ACC112 (cell line): Measurements from ENCODE around the gene PRG3.

Experiments
- H2AFZ ChIP-seq: fragments of 200-600 bp; sonication (generic); one replicate; pipeline ENCODE4 v1.6.0; 2017; ENCODE audit warnings: antibody characterized with exemption, low read length; ENCODE audit not compliant: unreplicated experiment
- H3K27ac ChIP-seq: fragments of 200-600 bp; sonication (generic); 2 replicates; pipeline ENCODE4 v1.5.1; 2014; ENCODE audit warnings: low read depth, mild to moderate bottlenecking, antibody characterized with exemption, low read length, moderate library complexity
- H3K27me3 ChIP-seq: fragments of 200-600 bp; sonication (generic); 2 replicates; pipeline ENCODE4 v1.6.1; 2014; ENCODE audit warnings: mild to moderate bottlenecking, antibody characterized with exemption, low read length, moderate library complexity, mixed read lengths; ENCODE audit not compliant: insufficient read depth
- H3K36me3 ChIP-seq: fragments of 200-600 bp; sonication (generic); 2 replicates; pipeline ENCODE4 v1.6.1; 2016; ENCODE audit warnings: mild to moderate bottlenecking, antibody characterized with exemption, low read length, moderate library complexity, mixed read lengths; ENCODE audit not compliant: insufficient read depth
- H3K4me1 ChIP-seq: fragments of 200-600 bp; sonication (generic); one replicate; pipeline ENCODE4 v1.6.1; 2016; ENCODE audit warnings: low read length, mixed read lengths; ENCODE audit not compliant: insufficient read depth, unreplicated experiment, control insufficient read depth
- H3K4me3 ChIP-seq: fragments of 200-600 bp; sonication (generic); 2 replicates; pipeline ENCODE4 v1.5.1; 2014; ENCODE audit warnings: mild to moderate bottlenecking, low read depth, low read length
- H3K79me2 ChIP-seq: fragments of 200-600 bp; sonication (generic); one replicate; pipeline ENCODE4 v1.6.0; 2016; ENCODE audit warnings: low read length; ENCODE audit not compliant: control insufficient read depth, unreplicated experiment, insufficient read depth

PRG3 gene

GRCh38 chr11:57348636-57349313 is 32.2 kb downstream of the PRG3 start:
- no peak overlapping the region for H3K4me3 ChIP-seq
- H3K27ac ChIP-seq, result no peak overlapping the region
- peaks cover 5% of the 10 kb centered on the region for H3K4me1 ChIP-seq
- H3K27me3 ChIP-seq, result peaks cover 7% of the 10 kb centered on the region; the same call in 1 of the 2 replicates
- no peaks in the 10 kb centered on the region for H3K79me2 ChIP-seq
- H2AFZ ChIP-seq, result no peak overlapping the region
- H3K36me3 ChIP-seq, result peaks cover 6% of the 10 kb centered on the region; the same call in 1 of the 2 replicates

GRCh38 chr11:57348052-57348451 is 32.9 kb downstream of the PRG3 start:
- Histone ChIP-seq H3K79me2 (no peaks in the 10 kb centered on the region), H3K27ac (no peak overlapping the region), H2AFZ (no peak overlapping the region), H3K27me3 (peaks cover 7% of the 10 kb centered on the region; the same call in 1 of the 2 replicates), H3K4me1 (peaks cover 5% of the 10 kb centered on the region), H3K36me3 (peaks cover 6% of the 10 kb centered on the region; the same call in 1 of the 2 replicates), H3K4me3 (no peak overlapping the region)

GRCh38 chr11:57347336-57347735 is 33.6 kb downstream of the PRG3 start:
- no peak overlapping the region for H3K4me3 ChIP-seq
- H3K27ac ChIP-seq, result no peak overlapping the region
- H3K79me2 ChIP-seq, result no peaks in the 10 kb centered on the region
- H2AFZ ChIP-seq, result no peak overlapping the region
- H3K27me3 ChIP-seq, result 0 out of 2 replicates have a peak, but pooled peaks cover 1% of the 10 kb centered on the region
- H3K36me3 ChIP-seq, result peaks cover 6% of the 10 kb centered on the region; the same call in 1 of the 2 replicates
- peaks cover 5% of the 10 kb centered on the region for H3K4me1 ChIP-seq

- Histone ChIP-seq H2AFZ (no peak overlapping the region), H3K79me2 (no peaks in the 10 kb centered on the region), H3K27ac (no peak overlapping the region), H3K4me1 (peaks cover 5% of the 10 kb centered on the region), H3K36me3 (no peaks in the 10 kb centered on the region), H3K4me3 (no peak overlapping the region), H3K27me3 (no peaks in the 10 kb centered on the region)
Measured at GRCh38 chr11:57345555-57346211, 35.3 kb downstream of the PRG3 start.

- 0 out of 2 replicates have a peak, but pooled peaks cover under 1% of the 10 kb centered on the region for H3K27me3 ChIP-seq
- H3K27ac ChIP-seq, result no peak overlapping the region
- H3K4me1 ChIP-seq, result peaks cover 5% of the 10 kb centered on the region
- H3K79me2 ChIP-seq, result no peaks in the 10 kb centered on the region
- no peaks in the 10 kb centered on the region for H3K36me3 ChIP-seq
- no peak overlapping the region for H3K4me3 ChIP-seq
- no peak overlapping the region for H2AFZ ChIP-seq
Measured at GRCh38 chr11:57344826-57345225, 36.1 kb downstream of the PRG3 start.

GRCh38 chr11:57343825-57344224 is 37.1 kb downstream of the PRG3 start:
- Histone ChIP-seq H3K4me1 (no peaks in the 10 kb centered on the region), H3K27ac (no peak overlapping the region), H2AFZ (no peak overlapping the region), H3K36me3 (no peaks in the 10 kb centered on the region), H3K27me3 (peaks cover 9% of the 10 kb centered on the region; the same call in 1 of the 2 replicates), H3K79me2 (no peaks in the 10 kb centered on the region), H3K4me3 (no peak overlapping the region)

- Histone ChIP-seq H2AFZ (no peak overlapping the region), H3K4me3 (no peak overlapping the region), H3K27me3 (peaks cover 10% of the 10 kb centered on the region; the same call in 1 of the 2 replicates), H3K79me2 (no peaks in the 10 kb centered on the region), H3K27ac (no peak overlapping the region), H3K36me3 (no peaks in the 10 kb centered on the region), H3K4me1 (no peaks in the 10 kb centered on the region)
Measured at GRCh38 chr11:57342702-57343101, 38.2 kb downstream of the PRG3 start.

GRCh38 chr11:57341250-57341808 is 39.6 kb downstream of the PRG3 start:
- Histone ChIP-seq H3K4me1 (peaks cover 4% of the 10 kb centered on the region), H3K4me3 (no peak overlapping the region), H2AFZ (no peak overlapping the region), H3K79me2 (no peaks in the 10 kb centered on the region), H3K27ac (no peak overlapping the region), H3K27me3 (peaks cover 10% of the 10 kb centered on the region; the same call in 1 of the 2 replicates), H3K36me3 (no peaks in the 10 kb centered on the region)

- no peak overlapping the region for H3K27ac ChIP-seq
- peaks cover 5% of the 10 kb centered on the region for H3K79me2 ChIP-seq
- peaks cover 10% of the 10 kb centered on the region; the same call in 1 of the 2 replicates for H3K27me3 ChIP-seq
- H3K4me1 ChIP-seq, result peaks cover 6% of the 10 kb centered on the region
- no peak overlapping the region for H3K4me3 ChIP-seq
- no peaks in the 10 kb centered on the region for H3K36me3 ChIP-seq
- no peak overlapping the region for H2AFZ ChIP-seq
Measured at GRCh38 chr11:57340039-57340615, 40.8 kb downstream of the PRG3 start.

GRCh38 chr11:57339328-57339727 is 41.6 kb downstream of the PRG3 start:
- H3K27ac ChIP-seq, result no peak overlapping the region
- H3K79me2 ChIP-seq, result peaks cover 13% of the 10 kb centered on the region
- no peak overlapping the region for H2AFZ ChIP-seq
- no peak overlapping the region for H3K4me3 ChIP-seq
- peaks cover 2% of the 10 kb centered on the region; the same call in 1 of the 2 replicates for H3K36me3 ChIP-seq
- H3K27me3 ChIP-seq, result peaks cover 10% of the 10 kb centered on the region; the same call in 1 of the 2 replicates
- H3K4me1 ChIP-seq, result peaks cover 11% of the 10 kb centered on the region
